Measurements from ENCODE around the gene NAT8L.

The NAT8L gene

GRCh38 chr4:2065106-2065930 is 6.2 kb downstream of the NAT8L start:
- no peak for DNase-seq

GRCh38 chr4:2066011-2066551 is 7.0 kb downstream of the NAT8L start:
- no peak for DNase-seq

- no peak for DNase-seq
Measured at GRCh38 chr4:2066571-2067445, 7.7 kb downstream of the NAT8L start.

GRCh38 chr4:2067446-2068197 is 8.5 kb downstream of the NAT8L start:
- DNase-seq = no peak

GRCh38 chr4:2068198-2068470 is 9.0 kb downstream of the NAT8L start:
- DNase-seq = no peak

- DNase-seq = no peak
Measured at GRCh38 chr4:2068566-2068965, 9.4 kb downstream of the NAT8L start.

GRCh38 chr4:2069161-2069971 is 10.2 kb downstream of the NAT8L start:
- no peak for DNase-seq

- DNase-seq = no peak
Measured at GRCh38 chr4:2069986-2070385, 10.9 kb downstream of the NAT8L start.

GRCh38 chr4:2070421-2071251 is 11.5 kb downstream of the NAT8L start:
- no peak for DNase-seq

- DNase-seq = no peak
Measured at GRCh38 chr4:2071252-2071911, 12.3 kb downstream of the NAT8L start.

- no peak for DNase-seq
Measured at GRCh38 chr4:2071912-2072867, 13.1 kb downstream of the NAT8L start.

GRCh38 chr4:2072971-2073807 is 14.1 kb downstream of the NAT8L start:
- DNase-seq = no peak

GRCh38 chr4:2073808-2074481 is 14.8 kb downstream of the NAT8L start:
- DNase-seq = no peak

- DNase-seq = no peak
Measured at GRCh38 chr4:2074588-2074987, 15.5 kb downstream of the NAT8L start.

- DNase-seq = no peak
Measured at GRCh38 chr4:2075171-2075986, 16.3 kb downstream of the NAT8L start.

GRCh38 chr4:2075987-2076907 is 17.1 kb downstream of the NAT8L start:
- DNase-seq = no peak
